Measurements from ENCODE around the gene ANKH. TPM values are rescaled to one million over a fixed set of nuclear protein-coding genes. Genes with fewer than 3 reads are reported as not detected.

ANKH gene
- total and polyA plus RNA-seq, 10 of the 15 experiments (the other 5 are each of a cell fraction or from before 2014, with no cell fraction given), result 2.1 to 43.9 (median 14.4) TPM

- TF ChIP-seq RCOR1 (conservative IDR thresholded peaks at IDR 0.05; ENCODE audit: low read depth, low read length) (no peak), NR2F1 (conservative IDR thresholded peaks at IDR 0.05) (no peak), BRCA1 (IDR thresholded peaks at IDR 0.05; ENCODE audit: low read depth, low read length) (no peak), NFIC (IDR thresholded peaks at IDR 0.05; ENCODE audit: low read depth, low read length) (no peak)
- TF ChIP-seq, protein P1, sequence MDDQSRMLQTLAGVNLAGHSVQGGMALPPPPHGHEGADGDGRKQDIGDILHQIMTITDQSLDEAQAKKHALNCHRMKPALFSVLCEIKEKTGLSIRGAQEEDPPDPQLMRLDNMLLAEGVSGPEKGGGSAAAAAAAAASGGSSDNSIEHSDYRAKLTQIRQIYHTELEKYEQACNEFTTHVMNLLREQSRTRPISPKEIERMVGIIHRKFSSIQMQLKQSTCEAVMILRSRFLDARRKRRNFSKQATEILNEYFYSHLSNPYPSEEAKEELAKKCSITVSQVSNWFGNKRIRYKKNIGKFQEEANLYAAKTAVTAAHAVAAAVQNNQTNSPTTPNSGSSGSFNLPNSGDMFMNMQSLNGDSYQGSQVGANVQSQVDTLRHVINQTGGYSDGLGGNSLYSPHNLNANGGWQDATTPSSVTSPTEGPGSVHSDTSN (IDR thresholded peaks at IDR 0.05; ENCODE audit: insufficient replicate concordance, low read depth, low read length), result no peak
- TF ChIP-seq, protein P2, sequence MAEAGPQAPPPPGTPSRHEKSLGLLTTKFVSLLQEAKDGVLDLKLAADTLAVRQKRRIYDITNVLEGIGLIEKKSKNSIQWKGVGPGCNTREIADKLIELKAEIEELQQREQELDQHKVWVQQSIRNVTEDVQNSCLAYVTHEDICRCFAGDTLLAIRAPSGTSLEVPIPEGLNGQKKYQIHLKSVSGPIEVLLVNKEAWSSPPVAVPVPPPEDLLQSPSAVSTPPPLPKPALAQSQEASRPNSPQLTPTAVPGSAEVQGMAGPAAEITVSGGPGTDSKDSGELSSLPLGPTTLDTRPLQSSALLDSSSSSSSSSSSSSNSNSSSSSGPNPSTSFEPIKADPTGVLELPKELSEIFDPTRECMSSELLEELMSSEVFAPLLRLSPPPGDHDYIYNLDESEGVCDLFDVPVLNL (IDR thresholded peaks at IDR 0.05; ENCODE audit: low read depth, low read length), result no peak
These were observed 1.9 kb downstream of the ANKH start (continued) for GRCh38 chr5:14869668-14870164.

DNA sequence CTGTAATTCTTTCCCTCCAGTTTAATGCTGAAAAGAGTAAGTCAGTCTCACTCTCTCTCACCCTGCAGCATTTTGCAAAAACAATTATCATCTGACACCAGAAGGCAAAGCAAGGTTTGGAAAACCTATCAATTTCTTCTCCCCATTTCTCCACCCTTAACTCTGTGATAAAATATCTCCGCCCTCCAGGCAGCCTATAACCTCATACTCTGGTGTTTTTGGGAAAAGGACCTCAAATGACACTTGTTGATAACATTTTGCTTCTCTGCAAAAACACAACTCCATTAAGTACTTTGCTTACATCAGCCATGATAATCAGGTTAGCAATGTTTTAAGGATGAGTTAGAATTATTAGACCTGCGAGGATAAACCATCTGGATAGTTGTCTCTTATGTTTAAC, 2.3 kb downstream of the ANKH start:
- DNase-seq (ENCODE audit: low read depth, low spot score), result no peak
- ATAC-seq, result no peak
- intact Hi-C loops (cut with micrococcal nuclease; ENCODE audit: unreplicated experiment) (no loop called here), in situ Hi-C loops (cut with MboI) (no loop called here)
- no peak overlapping the region for H3K27ac ChIP-seq (ENCODE audit: control insufficient read depth, insufficient read depth)
- H3K4me1 ChIP-seq (ENCODE audit: control insufficient read depth, insufficient read depth, low read length), result no peaks in the 10 kb centered on the region
- no peaks in the 10 kb centered on the region for H3K9me3 ChIP-seq (replicated peaks; ENCODE audit: control insufficient read depth, insufficient read depth, low read length)
- H2AFZ ChIP-seq (ENCODE audit: control insufficient read depth, low read depth, low read length), result no peak overlapping the region
- no peaks in the 10 kb centered on the region; the same call in none of the 2 replicates for H3K79me2 ChIP-seq (ENCODE audit: control insufficient read depth, insufficient read depth, low read length)
- ChIA-PET SMC1A (ENCODE audit: uncharacterized antibody, unreplicated experiment) (interaction anchor here (1.2 to 2.4 kb wide), 4 partner anchors 9 to 142 kb away, joined by 3 to 10 read pairs (median 5); no protein-coding TSS in a partner anchor), POLR2A (no interaction called here), RAD21 (ENCODE audit: unreplicated experiment) (interaction anchor here (2.1 kb wide), 1 partner anchor 142 kb away, joined by 7 read pairs; no protein-coding TSS in a partner anchor), CTCF (interaction anchor here (1.0 to 2.4 kb wide), 2 partner anchors 59 to 142 kb away, joined by 3 to 21 read pairs; no protein-coding TSS in a partner anchor)
- FAIRE-seq, result no peak
- H3K4me3 ChIP-seq, result no peak overlapping the region
- TF ChIP-seq RBBP5 (conservative IDR thresholded peaks at IDR 0.05) (no peak), RFX5 (IDR thresholded peaks at IDR 0.05; ENCODE audit: low read depth, low read length) (no peak), FOXM1 (IDR thresholded peaks at IDR 0.05; ENCODE audit: low read depth, low read length) (no peak), NR2C1 (IDR thresholded peaks at IDR 0.05) (no peak), CHD2 (IDR thresholded peaks at IDR 0.05; ENCODE audit: borderline replicate concordance, low read depth, low read length) (no peak), CHD4 (IDR thresholded peaks at IDR 0.05) (no peak), ZBTB11 (CRISPR knock-in tag; IDR thresholded peaks at IDR 0.05) (no peak), TCF12 (IDR thresholded peaks at IDR 0.05; ENCODE audit: low read depth, low read length) (no peak), TAF1 (IDR thresholded peaks at IDR 0.05; ENCODE audit: borderline replicate concordance, low read depth, low read length) (no peak), FOS (IDR thresholded peaks at IDR 0.05; ENCODE audit: borderline replicate concordance, extremely low read depth, insufficient read length) (no peak)
- no peak overlapping the region for H3K9ac ChIP-seq (ENCODE audit: control insufficient read depth, insufficient read depth, low read length)
- no peak overlapping the region for H3K4me2 ChIP-seq (ENCODE audit: control insufficient read depth, insufficient read depth)
- BruUV-seq (replicated peaks), result no TSS peak
- no peaks in the 10 kb centered on the region for H3K36me3 ChIP-seq (ENCODE audit: control insufficient read depth in 2 of 2, insufficient read depth in 2 of 2, low read length in 1 of 2)
- no peaks in the 10 kb centered on the region for H3K27me3 ChIP-seq (replicated peaks in 1 of 2; ENCODE audit: control insufficient read depth in 2 of 2, insufficient read depth in 2 of 2, low read length in 1 of 2)
- no peaks in the 10 kb centered on the region for H4K20me1 ChIP-seq (ENCODE audit: control insufficient read depth, insufficient read depth)
- WGBS (ENCODE audit: insufficient coverage, insufficient replicate concordance, low lambda C conversion rate, missing lambda C conversion rate), result 95% methylated on average over 2 of the region's 2 CpGs

All from GM12878 (cell line).